ENCODE results near the gene CUBN. TPM values are rescaled to one million over a fixed set of nuclear protein-coding genes. Genes with fewer than 3 reads are reported as not detected.

CUBN gene
- total RNA-seq, 4 donors from 2014 or later, result 9.2 to 38.9 (median 25.4) TPM

DNA sequence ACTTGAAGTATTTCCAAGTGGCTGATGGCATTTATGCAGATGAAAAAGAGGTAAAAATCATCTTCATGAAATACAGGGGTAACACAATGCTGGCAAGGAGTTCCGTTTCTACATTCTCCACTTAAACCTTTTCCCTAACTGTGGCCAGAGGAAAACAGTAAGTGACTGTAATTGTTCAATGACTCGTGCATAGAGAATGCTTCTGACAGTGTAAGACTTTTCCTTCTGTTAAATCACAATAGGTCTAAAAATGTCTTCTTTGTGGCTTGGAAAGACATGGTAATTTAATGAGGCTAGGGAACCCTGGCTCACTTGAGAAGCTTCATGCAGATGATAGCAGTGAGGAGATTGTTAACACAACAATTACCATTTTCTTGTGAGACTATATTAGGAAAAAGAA lies 262.1 kb downstream of the CUBN start:
- H3K36me3 ChIP-seq, result peaks cover 0 to 19% (median 0%) of the 10 kb centered on the region in 3 donors
- no peak overlapping the region for H3K27ac ChIP-seq
- TF ChIP-seq, protein P1, sequence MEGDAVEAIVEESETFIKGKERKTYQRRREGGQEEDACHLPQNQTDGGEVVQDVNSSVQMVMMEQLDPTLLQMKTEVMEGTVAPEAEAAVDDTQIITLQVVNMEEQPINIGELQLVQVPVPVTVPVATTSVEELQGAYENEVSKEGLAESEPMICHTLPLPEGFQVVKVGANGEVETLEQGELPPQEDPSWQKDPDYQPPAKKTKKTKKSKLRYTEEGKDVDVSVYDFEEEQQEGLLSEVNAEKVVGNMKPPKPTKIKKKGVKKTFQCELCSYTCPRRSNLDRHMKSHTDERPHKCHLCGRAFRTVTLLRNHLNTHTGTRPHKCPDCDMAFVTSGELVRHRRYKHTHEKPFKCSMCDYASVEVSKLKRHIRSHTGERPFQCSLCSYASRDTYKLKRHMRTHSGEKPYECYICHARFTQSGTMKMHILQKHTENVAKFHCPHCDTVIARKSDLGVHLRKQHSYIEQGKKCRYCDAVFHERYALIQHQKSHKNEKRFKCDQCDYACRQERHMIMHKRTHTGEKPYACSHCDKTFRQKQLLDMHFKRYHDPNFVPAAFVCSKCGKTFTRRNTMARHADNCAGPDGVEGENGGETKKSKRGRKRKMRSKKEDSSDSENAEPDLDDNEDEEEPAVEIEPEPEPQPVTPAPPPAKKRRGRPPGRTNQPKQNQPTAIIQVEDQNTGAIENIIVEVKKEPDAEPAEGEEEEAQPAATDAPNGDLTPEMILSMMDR (IDR thresholded peaks at IDR 0.05), result no peak
- TF ChIP-seq POLR2A (IDR thresholded peaks at IDR 0.05) (no peak), EP300 (IDR thresholded peaks at IDR 0.05) (no peak)
- no peaks in the 10 kb centered on the region for H3K9me3 ChIP-seq
- no peaks in the 10 kb centered on the region for H3K27me3 ChIP-seq
- DNase-seq (ENCODE audit: low spot score in 2 of 2), result no peak
- WGBS, 2 donors, result 8 to 23% methylated on average over 2 of the region's 2 CpGs
- H3K4me1 ChIP-seq, result peaks cover 0 to 10% (median 2%) of the 10 kb centered on the region in 4 donors
- H3K4me3 ChIP-seq, result no peak overlapping the region

DNA sequence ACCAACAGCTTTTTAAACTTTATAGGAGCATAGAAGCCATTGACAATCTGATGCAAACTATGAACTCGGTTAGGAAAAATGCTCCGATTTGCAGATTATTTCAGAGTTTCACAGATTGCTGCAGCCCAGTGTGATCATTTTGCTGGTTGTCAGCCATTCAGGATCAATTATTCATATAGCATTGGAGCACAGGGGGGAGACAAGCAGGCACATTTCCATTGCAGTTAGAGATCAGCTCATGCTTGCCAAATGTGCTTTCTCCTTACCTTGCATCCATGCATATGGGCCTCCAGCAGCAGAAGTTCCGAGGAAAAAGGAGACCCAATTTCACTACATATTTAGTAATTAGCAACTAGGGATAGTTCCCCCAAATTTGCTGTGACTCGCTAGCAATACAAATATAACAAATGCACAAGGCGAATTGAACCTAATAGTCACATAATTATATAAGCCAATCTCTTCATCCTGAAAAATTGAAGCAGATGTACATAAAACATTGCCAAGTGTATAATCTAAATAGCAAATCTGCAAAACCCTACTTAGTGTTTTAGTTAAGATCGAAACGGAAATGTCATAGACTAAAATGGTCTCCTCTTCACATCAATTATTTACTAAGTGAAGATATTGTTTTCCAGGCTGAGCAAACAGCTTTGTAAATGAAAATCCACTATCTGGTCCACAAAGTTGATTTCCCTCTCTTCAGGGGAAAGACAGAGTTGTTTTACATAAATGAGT lies 262.9 kb downstream of the CUBN start:
- TF ChIP-seq POLR2A (IDR thresholded peaks at IDR 0.05) (no peak), EP300 (IDR thresholded peaks at IDR 0.05) (no peak)
- TF ChIP-seq, protein P1 (IDR thresholded peaks at IDR 0.05), result no peak
- Histone ChIP-seq H3K27ac (no peak overlapping the region), H3K4me1 (peaks cover 0 to 10% (median 2%) of the 10 kb centered on the region in 4 donors), H3K27me3 (no peaks in the 10 kb centered on the region), H3K36me3 (peaks cover 0 to 12% (median 0%) of the 10 kb centered on the region in 3 donors), H3K4me3 (no peak overlapping the region), H3K9me3 (no peaks in the 10 kb centered on the region)
- no peak for DNase-seq (ENCODE audit: low spot score in 2 of 2)
- WGBS, 2 donors, result 86 to 87% methylated on average over 7 of the region's 7 CpGs

DNA sequence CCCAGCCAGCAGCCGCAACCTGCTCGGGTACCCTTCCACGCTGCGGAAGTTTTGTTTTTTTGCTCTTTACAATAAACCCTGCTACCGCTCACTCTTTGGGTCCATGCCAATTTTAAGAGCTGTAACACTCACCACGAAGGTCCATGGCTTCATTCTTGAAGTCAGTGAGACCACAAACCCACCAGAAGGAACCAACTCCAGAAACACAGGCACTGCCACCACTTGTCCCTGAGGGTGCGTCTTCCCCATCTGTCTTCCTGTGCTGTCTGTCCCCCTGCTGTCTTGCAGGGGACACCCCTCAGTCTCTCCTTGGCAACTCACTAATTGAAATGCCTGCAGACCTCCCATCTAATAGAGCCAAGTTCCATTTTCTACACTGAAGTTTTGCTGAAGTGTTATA lies 263.8 kb downstream of the CUBN start:
- Histone ChIP-seq H3K4me3 (no peak overlapping the region), H3K27me3 (no peaks in the 10 kb centered on the region), H3K9me3 (peaks cover 0 to 1% (median 0%) of the 10 kb centered on the region in 4 donors), H3K27ac (no peak overlapping the region), H3K4me1 (peaks cover 0 to 10% (median 2%) of the 10 kb centered on the region in 4 donors), H3K36me3 (peaks cover 0 to 15% (median 0%) of the 10 kb centered on the region in 3 donors)
- WGBS, 2 donors, result 89 to 90% methylated on average over 7 of the region's 7 CpGs
- no peak for DNase-seq (ENCODE audit: low spot score in 2 of 2)
- TF ChIP-seq, protein P1 (IDR thresholded peaks at IDR 0.05), result no peak
- TF ChIP-seq POLR2A (IDR thresholded peaks at IDR 0.05), result no peak
- TF ChIP-seq EP300 (IDR thresholded peaks at IDR 0.05), result no peak

DNA sequence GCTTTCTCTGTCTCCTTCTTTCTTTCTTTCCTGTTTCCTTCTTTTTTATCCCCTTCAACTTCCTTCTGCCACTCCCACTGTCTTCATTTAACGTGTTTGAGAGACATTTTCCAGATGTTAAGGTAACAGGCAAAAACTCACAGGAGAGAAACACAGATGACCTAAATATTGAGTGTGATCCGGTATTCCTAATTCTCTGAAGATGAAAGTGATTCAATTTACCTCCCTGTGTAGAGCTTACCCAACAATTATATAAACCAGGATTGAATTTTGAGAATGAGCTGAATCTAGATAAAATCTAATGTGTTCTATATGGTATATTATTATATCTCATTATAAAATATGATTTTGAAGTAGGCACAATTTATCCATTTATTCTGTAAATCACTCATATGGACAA lies 265.8 kb downstream of the CUBN start:
- TF ChIP-seq, protein P1 (IDR thresholded peaks at IDR 0.05), result no peak
- no peak for TF ChIP-seq POLR2A (IDR thresholded peaks at IDR 0.05)
- TF ChIP-seq EP300 (IDR thresholded peaks at IDR 0.05), result no peak
- Histone ChIP-seq H3K9me3 (peaks cover 0 to 12% (median 0%) of the 10 kb centered on the region in 4 donors), H3K4me3 (no peak overlapping the region), H3K4me1 (peaks cover 0 to 10% (median 2%) of the 10 kb centered on the region in 4 donors), H3K27ac (no peak overlapping the region), H3K36me3 (peaks cover 0 to 15% (median 0%) of the 10 kb centered on the region in 3 donors), H3K27me3 (no peaks in the 10 kb centered on the region)
- no peak for DNase-seq (ENCODE audit: low spot score in 2 of 2)
- 78 to 79% methylated on average over 2 of the region's 2 CpGs for WGBS, 2 donors

DNA sequence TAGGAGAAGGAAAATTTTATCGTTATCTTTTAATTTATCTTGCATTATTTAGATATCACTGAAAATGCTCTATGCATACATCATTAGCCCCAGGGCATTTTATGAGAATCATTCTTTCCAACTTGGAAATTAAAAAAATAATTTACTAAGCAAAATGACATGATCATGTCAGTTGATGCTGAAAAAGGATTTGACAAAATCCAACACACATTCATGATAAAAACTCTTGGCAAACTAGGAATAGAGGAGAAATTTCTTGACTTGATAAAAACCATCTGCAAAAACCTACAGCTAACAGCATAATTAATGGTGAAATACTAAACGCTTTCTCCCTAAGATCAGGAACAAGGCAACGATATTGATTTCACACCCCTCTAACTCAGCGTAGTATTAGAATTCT lies 272.2 kb downstream of the CUBN start:
- Histone ChIP-seq H3K4me3 (no peak overlapping the region), H3K27me3 (no peaks in the 10 kb centered on the region), H3K9me3 (peaks cover 0 to 12% (median 0%) of the 10 kb centered on the region in 4 donors), H3K27ac (no peak overlapping the region), H3K36me3 (peaks cover 0 to 5% (median 0%) of the 10 kb centered on the region in 3 donors), H3K4me1 (peaks cover 0 to 15% (median 3%) of the 10 kb centered on the region in 4 donors)
- DNase-seq (ENCODE audit: low spot score in 2 of 2), result no peak
- 80 to 84% methylated on average over 4 of the region's 4 CpGs for WGBS, 2 donors
- TF ChIP-seq POLR2A (IDR thresholded peaks at IDR 0.05) (no peak), EP300 (IDR thresholded peaks at IDR 0.05) (no peak)
- TF ChIP-seq, protein P1 (IDR thresholded peaks at IDR 0.05), result no peak

All from tibial nerve (tissue), 4 donors.